ENCODE measurements around the gene RUVBL1. TPM values are rescaled to one million over a fixed set of nuclear protein-coding genes. Genes with fewer than 3 reads are reported as not detected.

Gene RUVBL1
- total RNA-seq, 2 donors from 2014 or later: 11.9 to 16.3 TPM

DNA sequence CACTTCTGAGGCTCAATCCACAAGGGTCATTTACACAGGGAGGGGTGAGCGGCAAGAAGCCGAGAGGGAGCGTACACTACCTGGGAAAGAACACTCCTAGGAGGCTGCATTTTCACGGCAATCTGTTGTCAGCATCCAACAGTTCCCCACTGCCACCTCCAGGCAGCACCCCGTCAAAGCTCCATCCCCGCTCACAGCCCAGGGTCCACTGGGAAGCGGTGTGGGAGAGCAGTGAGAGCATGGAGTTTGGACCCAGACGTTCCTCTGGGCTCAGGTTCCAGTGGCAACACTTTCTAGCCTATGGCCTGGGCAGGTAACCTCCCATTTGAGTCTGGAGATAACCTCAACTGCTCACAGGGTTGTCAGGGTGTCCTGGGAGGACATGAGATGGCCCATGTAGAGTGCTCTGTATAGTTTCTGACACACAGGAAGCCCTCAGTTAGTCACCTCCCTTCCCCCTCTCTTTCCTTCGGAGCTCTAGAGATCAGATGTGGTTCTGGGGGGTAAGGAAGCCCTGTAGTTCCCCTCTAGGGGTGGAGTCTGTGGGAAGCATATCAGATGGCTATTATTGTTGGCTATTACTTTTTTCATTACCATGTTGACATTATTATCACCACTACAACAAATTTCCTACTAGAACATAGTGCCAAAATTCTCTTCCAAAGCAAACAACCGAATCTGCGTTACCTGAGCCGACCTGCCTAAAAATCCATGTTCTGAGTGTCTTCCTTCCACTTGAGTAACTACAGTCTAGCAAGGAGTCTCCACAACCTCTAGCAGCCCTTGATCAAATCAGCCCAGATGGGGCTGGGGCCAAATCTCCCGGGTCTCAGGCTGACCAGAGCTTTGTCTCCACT is 29.1 kb downstream of the RUVBL1 start:
- DNase-seq: no peak
- no peak for ATAC-seq
- intact Hi-C loops (cut with DNase I, micrococcal nuclease): loop anchor here in 1 of 2 donors (10.0 kb wide), 1 partner anchor 400 kb away; the partner anchor contains the start of gene GATA2

GRCh38 chr3:128091586-128091985 is 32.0 kb downstream of the RUVBL1 start:
- DNase-seq: no peak
- intact Hi-C loops (cut with DNase I, micrococcal nuclease): loop anchor here in 1 of 2 donors (10.0 kb wide), 1 partner anchor 403 kb away; the partner anchor contains the start of gene GATA2
- no peak for ATAC-seq

GRCh38 chr3:128089135-128089534 is 34.5 kb downstream of the RUVBL1 start:
- intact Hi-C loops (cut with DNase I, micrococcal nuclease): no loop called here
- DNase-seq (no peak), ATAC-seq (no peak)

DNA sequence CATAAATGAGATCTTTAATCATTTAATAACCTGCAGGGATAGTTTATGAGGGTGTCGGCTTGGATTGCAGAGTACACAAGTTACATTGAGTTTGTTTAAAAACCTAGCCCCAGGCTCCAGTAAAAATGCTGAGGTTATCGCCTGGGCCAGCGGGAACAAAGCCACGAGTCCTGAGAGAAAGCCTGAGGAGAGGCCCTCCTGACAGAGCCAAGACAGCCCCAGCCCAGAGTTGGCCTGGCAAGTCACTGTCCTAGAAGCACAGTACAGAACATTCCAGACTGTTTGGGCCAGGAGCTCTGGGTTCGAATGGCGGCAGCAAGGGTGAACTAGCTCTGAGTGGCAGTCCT is 39.0 kb downstream of the RUVBL1 start:
- intact Hi-C loops (cut with DNase I, micrococcal nuclease): no loop called here
- DNase-seq (no peak), ATAC-seq (peak; percentile 11)

- DNase-seq: no peak
- intact Hi-C loops (cut with DNase I, micrococcal nuclease): no loop called here
- peak; percentile 17 for ATAC-seq
These were observed 39.5 kb downstream of the RUVBL1 start for GRCh38 chr3:128083980-128084674.

- DNase-seq: no peak
- intact Hi-C loops (cut with DNase I, micrococcal nuclease): no loop called here
These were observed 40.2 kb downstream of the RUVBL1 start for GRCh38 chr3:128083396-128083795.

GRCh38 chr3:128082546-128082945 is 41.1 kb downstream of the RUVBL1 start:
- ATAC-seq (no peak), DNase-seq (no peak)
- intact Hi-C loops (cut with DNase I, micrococcal nuclease): no loop called here

More at GRCh38 chr3:128083396-128083795, 40.2 kb downstream of the RUVBL1 start:
- no peak for ATAC-seq

- ATAC-seq: peak; percentile 86
- DNase-seq: no peak
- intact Hi-C loops (cut with DNase I, micrococcal nuclease): no loop called here
These were observed 41.8 kb downstream of the RUVBL1 start for GRCh38 chr3:128081846-128082245.

DNA sequence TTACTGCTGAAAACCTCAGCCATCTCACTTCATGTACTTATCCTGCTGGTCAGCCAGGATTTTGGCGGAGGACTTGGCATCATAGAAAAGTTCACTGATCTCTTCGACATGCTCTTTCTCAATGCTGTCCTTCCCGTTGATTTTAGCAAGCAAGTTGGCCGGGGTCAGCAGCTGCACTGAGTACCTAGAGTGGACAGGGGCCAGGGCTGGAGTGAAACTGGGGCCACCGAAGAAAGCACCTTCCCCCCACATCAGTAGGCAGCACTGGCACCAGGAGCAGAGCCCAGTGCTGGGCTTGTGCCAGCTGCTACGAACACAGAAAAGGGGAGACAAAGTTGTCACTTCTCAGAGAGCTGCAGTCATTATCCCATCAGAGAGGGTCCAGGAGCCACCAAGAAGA is 42.4 kb downstream of the RUVBL1 start:
- no peak for DNase-seq
- ATAC-seq: no peak
- intact Hi-C loops (cut with DNase I, micrococcal nuclease): no loop called here

- intact Hi-C loops (cut with DNase I, micrococcal nuclease): no loop called here
- DNase-seq: no peak
- ATAC-seq: no peak
These were observed 43.1 kb downstream of the RUVBL1 start for GRCh38 chr3:128080323-128081080.

GRCh38 chr3:128079823-128080222 is 43.8 kb downstream of the RUVBL1 start:
- DNase-seq (no peak), ATAC-seq (no peak)

DNA sequence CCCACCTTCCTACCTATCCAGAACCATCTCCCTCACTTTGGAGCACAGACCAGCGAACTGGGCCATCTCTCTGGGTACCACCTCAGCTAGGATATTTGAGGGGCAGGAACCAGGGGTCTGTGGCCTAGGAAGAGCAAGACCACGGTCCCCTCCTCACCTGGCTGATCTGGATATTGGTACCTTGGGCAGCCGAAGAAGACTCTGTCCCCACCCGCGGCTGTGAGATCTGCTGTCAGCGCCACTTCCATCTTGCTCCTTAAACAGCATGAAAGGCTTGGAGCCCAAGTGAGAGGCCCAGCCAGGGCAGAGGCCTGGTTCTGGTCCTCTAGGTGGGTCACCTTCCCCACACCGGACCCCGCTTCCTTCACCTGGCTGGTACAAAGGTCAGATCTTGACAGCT is 44.7 kb downstream of the RUVBL1 start:
- intact Hi-C loops (cut with DNase I, micrococcal nuclease): no loop called here

More at GRCh38 chr3:128079823-128080222, 43.8 kb downstream of the RUVBL1 start:
- intact Hi-C loops (cut with DNase I, micrococcal nuclease): no loop called here

GRCh38 chr3:128078322-128078721 is 45.3 kb downstream of the RUVBL1 start:
- DNase-seq: no peak
- ATAC-seq: no peak
- intact Hi-C loops (cut with DNase I, micrococcal nuclease): no loop called here

More for the DNA sequence above, 44.7 kb downstream of the RUVBL1 start:
- DNase-seq (no peak), ATAC-seq (no peak)

- intact Hi-C loops (cut with DNase I, micrococcal nuclease): no loop called here
- ATAC-seq (no peak), DNase-seq (no peak)
These were observed 45.9 kb downstream of the RUVBL1 start for GRCh38 chr3:128077665-128078064.

DNA sequence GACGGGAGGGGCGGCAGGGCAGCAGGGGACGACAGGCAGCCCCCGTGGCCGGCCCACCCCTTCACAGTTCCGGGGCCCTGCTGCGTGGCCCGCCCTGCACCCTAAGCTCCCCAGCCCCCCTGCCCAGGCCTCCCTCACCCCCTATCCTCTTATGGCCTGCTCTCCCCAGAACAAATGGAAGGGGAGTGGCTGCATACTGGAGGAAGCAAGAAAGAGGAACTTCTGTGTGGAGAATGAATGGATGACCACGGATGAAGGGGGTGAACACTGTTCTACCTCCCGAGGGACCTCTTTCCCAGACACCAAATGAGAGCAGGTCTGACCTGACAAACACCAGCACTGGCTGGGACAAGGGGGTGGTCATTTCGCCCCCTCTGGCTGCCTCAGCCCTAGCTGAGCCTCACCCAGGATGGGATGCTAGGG is 46.4 kb downstream of the RUVBL1 start:
- ATAC-seq: no peak
- DNase-seq: no peak
- intact Hi-C loops (cut with DNase I, micrococcal nuclease): no loop called here

- intact Hi-C loops (cut with DNase I, micrococcal nuclease): no loop called here
- DNase-seq (peak in 1 of 2 donors; percentile 48), ATAC-seq (peak; percentile 12)
These were observed 47.0 kb downstream of the RUVBL1 start for GRCh38 chr3:128076483-128077201.

- peak; percentile 75 to 93 for DNase-seq
- intact Hi-C loops (cut with DNase I, micrococcal nuclease): no loop called here
- ATAC-seq: peak; percentile 89
These were observed 47.8 kb downstream of the RUVBL1 start for GRCh38 chr3:128075522-128076482.
